NCI-H2107 (cell line): Measurements from ENCODE around the gene ETAA1.

Experiments used
- DNase-seq: peaks from one replicate; lab custom pipeline; 2025; lab: John Stamatoyannopoulos, UW

ETAA1 gene

DNA sequence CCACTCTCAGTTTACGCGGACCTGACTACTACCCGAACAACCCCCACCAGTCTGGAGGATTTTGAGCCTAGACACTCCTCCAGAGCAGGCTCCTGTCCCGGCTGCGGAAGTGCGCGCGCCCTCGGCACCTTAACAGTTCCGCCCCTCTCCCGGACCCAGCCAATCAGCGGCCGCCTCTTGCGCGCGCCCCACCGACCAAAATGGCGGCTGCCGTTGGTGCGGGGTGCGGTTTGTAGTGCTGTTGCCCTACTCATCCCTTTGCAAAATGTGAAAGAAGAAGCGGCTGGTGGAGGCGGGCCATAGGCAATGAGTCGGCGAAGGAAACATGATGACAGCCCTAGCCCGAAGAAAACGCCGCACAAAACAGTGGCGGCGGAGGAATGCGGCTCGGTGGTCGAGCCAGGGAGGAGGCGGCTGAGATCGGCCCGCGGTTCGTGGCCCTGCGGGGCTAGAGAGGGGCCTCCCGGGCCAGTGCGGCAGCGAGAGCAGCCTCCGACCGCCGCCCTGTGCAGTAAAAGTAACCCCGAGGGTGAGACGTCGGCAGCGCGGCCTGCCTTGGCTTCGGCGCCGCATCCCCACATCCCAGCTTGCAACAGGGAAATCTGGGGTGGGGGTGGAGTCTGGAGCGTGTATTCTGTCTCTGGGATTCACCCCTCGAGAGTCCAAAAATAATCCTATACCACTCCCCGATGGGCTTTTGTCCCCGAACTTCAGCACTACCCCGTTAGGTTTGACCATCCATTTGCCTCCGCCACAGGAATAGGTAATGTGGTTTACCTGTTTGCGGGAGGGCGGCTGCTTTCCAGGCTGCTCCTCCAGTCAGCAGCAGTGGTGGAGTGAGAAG, at the start of gene ETAA1:
Gene ETAA1, plus strand, starts transcription at position 191 of the 844 bp plus-strand sequence. Its CDS starts 116 bp downstream, at position 307.
- DNase-seq: peak; percentile 86

DNA sequence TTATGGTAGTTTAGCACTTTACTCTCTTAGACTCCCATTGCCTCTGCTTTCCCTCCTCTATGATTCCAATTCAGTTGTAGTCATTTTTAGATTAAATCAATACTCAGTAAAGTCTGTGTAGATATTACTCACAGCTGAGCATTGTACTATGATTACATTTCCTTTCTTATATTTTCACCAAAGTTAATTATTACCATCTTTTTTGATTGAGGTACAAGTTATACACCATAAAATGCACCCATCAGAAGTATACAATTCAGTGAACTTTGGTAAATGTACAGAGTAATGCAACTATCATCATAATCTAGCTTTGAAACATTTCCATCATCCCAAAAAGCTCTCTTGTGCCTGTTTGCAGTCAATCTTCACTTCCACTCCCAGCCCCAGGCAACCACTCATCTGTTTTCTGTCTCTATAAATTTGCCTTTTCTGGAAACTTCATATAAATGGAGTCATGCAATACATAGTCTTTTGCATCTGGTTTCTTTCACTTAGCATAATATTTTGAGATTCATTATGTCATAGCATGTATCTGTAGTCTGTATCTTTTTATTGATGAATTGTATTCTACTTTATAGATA, 30.2 kb upstream of the ETAA1 start:
- DNase-seq: no peak

DNA sequence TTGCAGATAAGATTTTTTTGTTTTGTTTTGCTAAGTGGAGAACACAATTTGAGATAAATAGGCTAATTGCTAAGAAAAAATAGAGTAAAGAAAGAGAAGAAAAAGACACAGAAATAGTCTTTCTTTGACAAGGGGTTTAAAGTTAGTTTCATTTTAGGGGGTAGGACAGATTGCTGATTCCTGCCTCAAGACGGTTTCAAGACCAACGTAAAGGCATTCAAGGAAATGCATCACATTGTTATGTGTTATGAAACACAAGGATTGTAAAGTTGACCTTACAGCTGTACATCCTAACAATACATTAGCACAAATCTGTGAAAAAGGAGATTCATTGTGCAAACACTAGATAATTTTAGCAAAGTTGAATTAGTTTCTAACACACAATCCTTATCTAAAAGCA, 22.7 kb upstream of the ETAA1 start:
- no peak for DNase-seq

GRCh38 chr2:67374949-67375348, 22.2 kb upstream of the ETAA1 start:
- DNase-seq: no peak

DNA sequence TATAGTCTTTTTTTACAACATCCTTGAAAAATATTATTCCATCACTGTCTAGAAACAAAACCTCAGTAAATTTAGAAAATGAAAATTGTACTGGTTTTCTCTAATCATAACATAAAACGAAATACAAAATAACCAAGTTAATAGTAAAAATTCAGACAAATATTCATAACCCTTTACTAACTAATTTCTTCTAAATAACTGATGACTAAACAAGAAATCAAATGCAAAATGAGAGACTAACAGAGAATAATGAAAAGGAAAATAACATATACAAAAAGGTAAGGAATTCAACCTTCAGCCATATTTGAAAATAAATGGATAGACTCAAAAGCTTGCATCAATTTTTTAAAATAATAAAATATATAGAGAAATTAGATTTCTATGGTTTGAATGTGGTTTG, 18.6 kb upstream of the ETAA1 start:
- no peak for DNase-seq

- no peak for DNase-seq
These were observed 18.1 kb upstream of the ETAA1 start for GRCh38 chr2:67379048-67379447.

- DNase-seq: no peak
These were observed 12.9 kb upstream of the ETAA1 start for GRCh38 chr2:67384123-67384822.

- no peak for DNase-seq
These were observed 8.5 kb upstream of the ETAA1 start for GRCh38 chr2:67388680-67389079.

- no peak for DNase-seq
These were observed 7.8 kb upstream of the ETAA1 start for GRCh38 chr2:67389286-67389685.

DNA sequence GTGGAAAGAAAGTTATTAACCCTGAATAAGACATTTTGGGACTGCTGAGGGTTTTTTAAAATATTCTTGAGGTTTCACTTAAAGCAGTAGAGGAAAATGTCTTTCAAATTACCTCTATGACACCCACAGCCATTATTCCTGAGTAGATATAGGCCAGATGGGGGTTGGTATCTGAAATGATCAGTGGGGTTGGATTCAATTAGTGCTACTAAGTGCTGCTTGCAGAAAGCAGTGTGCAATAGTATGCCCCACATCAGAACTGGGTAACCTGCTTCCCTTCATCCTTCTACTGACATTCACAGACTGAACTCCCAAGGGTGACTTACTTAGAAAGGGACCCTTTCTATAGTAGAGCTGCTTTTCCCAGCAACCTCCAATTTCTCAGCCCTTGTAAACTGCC, 7.3 kb upstream of the ETAA1 start:
- DNase-seq: no peak

- no peak for DNase-seq
These were observed 3.9 kb upstream of the ETAA1 start for GRCh38 chr2:67393237-67393636.

GRCh38 chr2:67394734-67395133, 2.4 kb upstream of the ETAA1 start:
- DNase-seq: no peak

DNA sequence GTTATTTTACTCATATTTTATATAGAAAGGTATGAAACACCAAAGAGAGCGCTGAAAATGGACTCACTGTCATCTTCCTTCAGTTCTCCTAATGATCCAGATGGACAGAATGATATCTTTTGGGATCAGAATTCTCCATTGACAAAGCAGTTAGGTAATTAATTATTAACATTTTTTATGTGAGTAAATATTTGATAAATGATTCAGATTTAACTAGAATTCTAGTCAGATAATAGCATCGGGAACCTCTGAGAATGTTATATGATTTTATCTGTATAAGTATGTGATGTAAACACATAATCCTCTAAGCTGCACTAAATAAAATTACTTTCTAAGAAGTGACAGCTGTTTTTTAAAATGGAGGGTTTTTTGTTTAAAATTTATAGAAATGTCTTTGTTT, 2.0 kb downstream of the ETAA1 start:
- no peak for DNase-seq

- no peak for DNase-seq
These were observed 2.8 kb downstream of the ETAA1 start for GRCh38 chr2:67399831-67400489.

DNA sequence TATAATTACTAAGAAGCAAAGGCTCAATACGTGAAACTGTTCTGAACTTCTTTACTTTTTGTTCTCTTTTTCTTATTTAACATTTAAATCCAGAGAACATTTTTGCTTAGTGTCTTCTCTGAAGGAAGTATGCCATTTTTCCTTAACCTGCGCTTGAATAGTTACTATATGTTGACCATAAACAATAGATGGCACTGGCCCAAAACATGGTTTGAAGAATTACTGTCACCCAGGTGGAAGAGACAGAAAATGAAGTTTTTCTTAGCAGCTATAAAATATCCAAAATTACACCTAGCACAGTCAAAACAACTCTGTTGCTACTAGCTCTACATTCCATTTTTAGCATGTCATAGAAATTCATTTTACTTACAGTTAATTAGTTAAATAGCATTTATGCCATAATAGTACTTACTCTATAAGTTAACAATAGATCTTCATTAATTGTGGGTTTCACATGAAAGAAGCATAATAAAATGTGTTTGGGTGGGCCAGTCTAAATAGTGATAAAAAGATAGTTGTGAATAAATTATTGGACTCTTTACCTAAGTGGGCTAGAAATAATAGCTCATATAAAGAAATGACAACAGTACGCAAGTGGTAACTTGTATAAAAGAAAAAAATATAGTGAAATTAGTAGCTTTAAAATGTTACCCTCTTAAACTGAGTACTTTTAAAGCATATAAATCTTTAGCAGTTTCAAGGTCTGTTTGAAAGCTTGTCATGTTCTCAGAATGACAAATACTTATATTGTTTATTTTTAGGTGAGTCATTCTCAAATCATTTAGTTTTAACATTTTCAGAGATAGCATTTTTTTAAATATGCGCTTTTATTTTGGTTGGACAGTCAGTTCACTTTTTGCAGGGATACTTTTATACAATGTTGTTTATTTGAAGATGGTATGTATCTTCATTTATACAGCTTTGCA, 3.7 kb downstream of the ETAA1 start:
- no peak for DNase-seq

DNA sequence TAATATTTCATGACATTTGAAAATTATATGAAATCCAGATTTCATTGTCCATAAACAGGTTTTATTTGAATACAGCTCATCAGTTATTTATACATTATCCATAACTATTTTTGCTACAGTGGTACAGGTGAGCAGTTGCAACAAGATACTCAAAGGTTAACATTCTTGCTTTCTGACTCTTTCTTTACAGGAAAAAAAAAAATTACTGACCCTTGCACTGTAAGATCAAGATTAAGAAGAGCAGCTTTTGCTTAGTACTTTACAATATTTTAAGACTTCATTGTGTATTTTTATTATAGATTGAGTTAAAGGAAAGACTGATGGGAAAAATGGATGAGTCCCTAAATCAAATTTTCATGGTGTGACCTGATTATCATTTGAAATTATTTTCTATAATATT, 11.2 kb downstream of the ETAA1 start:
- no peak for DNase-seq

DNA sequence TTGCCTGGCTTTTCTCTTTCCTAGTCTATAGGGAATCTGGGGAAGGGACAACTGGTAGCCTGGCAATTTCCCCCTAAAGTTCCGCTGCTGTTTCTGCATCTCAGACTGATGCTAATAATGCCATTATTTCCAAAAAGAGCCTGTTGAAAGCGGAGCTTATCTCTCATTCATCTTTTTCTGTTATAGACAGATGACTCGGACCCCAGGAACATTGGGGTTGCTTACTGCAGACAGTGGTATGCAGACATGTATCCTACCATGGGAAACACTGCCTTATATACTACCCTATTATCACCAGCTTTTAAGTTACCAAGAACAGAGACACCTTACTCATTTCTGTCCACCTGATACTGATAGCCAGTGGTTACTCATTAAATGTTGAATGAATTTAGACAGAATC, 15.3 kb downstream of the ETAA1 start:
- no peak for DNase-seq

- DNase-seq: no peak
These were observed 17.7 kb downstream of the ETAA1 start for GRCh38 chr2:67414867-67415266.

DNA sequence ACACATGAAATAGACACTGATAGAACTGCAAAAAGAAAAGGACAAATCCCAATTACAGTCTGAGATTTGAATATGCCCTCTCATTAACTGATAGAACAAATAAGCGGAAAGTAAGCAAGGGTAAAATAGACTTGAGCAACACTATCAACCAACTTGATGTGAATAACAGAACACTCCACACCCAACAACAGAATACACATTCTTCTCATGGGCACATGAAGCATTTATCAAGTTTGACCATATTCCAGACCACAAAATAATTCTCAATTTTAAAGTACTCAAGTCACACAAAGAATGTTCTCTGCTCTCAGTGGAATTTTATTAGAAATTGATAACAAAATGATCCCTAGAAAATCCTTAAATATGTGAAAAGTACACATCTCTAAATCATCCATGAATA, 19.0 kb downstream of the ETAA1 start:
- DNase-seq: no peak

GRCh38 chr2:67423489-67423888, 26.4 kb downstream of the ETAA1 start:
- no peak for DNase-seq

DNA sequence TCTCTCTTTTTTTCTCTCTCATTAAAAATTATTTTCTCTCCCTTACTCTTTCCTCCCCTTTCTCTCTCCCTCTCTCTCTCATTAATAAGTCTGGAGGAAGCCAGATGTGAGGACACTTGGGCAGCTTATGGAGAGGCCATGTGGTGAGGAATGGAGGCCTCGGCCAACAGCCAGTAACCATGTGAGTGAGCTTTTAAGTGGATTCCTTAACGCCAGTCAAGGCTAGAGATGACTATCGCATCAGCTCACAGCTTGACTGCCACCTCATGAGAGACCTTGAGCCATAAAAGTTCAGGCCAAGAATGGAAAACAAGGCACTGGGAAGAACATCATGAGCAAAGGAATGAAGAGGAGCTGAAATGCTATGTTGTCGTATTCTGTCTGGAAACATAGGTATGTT, 39.1 kb downstream of the ETAA1 start:
- DNase-seq: no peak

GRCh38 chr2:67437114-67437513, 40.0 kb downstream of the ETAA1 start:
- no peak for DNase-seq
